A673 (cell line): Measurements from ENCODE around the gene BID. TPM values are rescaled to one million over a fixed set of nuclear protein-coding genes. Genes with fewer than 3 reads are reported as not detected.

Experiments used
- BruUV-seq: library from RNA; stranded (reverse); fragments of 400-500 nt; replicated peaks from 2 replicates; lab custom pipeline; 2021; lab: Mats Ljungman, UMichigan
- CTCF ChIA-PET: fragments of 300-600 bp; sonication (Branson Sonifier 250); formaldehyde crosslinking; loops from one replicate; lab custom pipeline; 2022; ENCODE audit warnings: antibody characterized with exemption; lab: Charles Lee
- POLR2A ChIA-PET: fragments of 300-600 bp; sonication (Branson Sonifier 250); formaldehyde crosslinking; loops from one replicate; lab custom pipeline; 2022; ENCODE audit warnings: antibody characterized with exemption; ENCODE audit not compliant: low non-redundant PET; lab: Charles Lee
- DNase-seq: peaks from one replicate; pipeline ENCODE4 v3.0.0-alpha.2; 2015; ENCODE audit warnings: low spot score
- H3K27ac ChIP-seq: fragments of 200-600 bp; sonication (generic); 2 replicates; pipeline ENCODE4 v1.5.1; 2016; ENCODE audit warnings: mixed run types, low read depth, mild to moderate bottlenecking, mixed read lengths, antibody characterized with exemption, low read length; ENCODE audit not compliant: poor library complexity, severe bottlenecking
- H3K27me3 ChIP-seq: fragments of 200-600 bp; sonication (generic); replicated peaks from 2 replicates; pipeline ENCODE4 v1.6.1; 2017; ENCODE audit warnings: mixed run types, low read depth, mild to moderate bottlenecking, mixed read lengths, antibody characterized with exemption, low read length; ENCODE audit not compliant: insufficient read depth, poor library complexity
- H3K36me3 ChIP-seq: fragments of 200-600 bp; sonication (generic); 2 replicates; pipeline ENCODE4 v1.6.1; 2016; ENCODE audit warnings: mixed run types, mild to moderate bottlenecking, mixed read lengths, antibody characterized with exemption, low read length; ENCODE audit not compliant: insufficient read depth, poor library complexity, severe bottlenecking
- H3K4me1 ChIP-seq: fragments of 200-600 bp; sonication (generic); 2 replicates; pipeline ENCODE4 v1.6.1; 2017; ENCODE audit warnings: mixed run types, mild to moderate bottlenecking, mixed read lengths, antibody characterized with exemption, low read length; ENCODE audit not compliant: insufficient read depth, poor library complexity, severe bottlenecking
- H3K4me3 ChIP-seq: fragments of 200-600 bp; sonication (generic); 2 replicates; pipeline ENCODE4 v1.5.1; 2016; ENCODE audit warnings: low read depth, mixed run types, mild to moderate bottlenecking, mixed read lengths, low read length; ENCODE audit not compliant: poor library complexity, severe bottlenecking
- H3K9me3 ChIP-seq: fragments of 200-600 bp; sonication (generic); 2 replicates; pipeline ENCODE4 v1.6.1; 2016; ENCODE audit warnings: mixed run types, low read depth, mild to moderate bottlenecking, mixed read lengths, antibody characterized with exemption, low read length; ENCODE audit not compliant: poor library complexity, severe bottlenecking
- CTCF ChIP-seq: fragments of 300-800, 200-600 bp; sonication (generic); conservative IDR thresholded peaks from 2 replicates; pipeline ENCODE4 v1.5.1; 2017; ENCODE audit warnings: low read depth, mild to moderate bottlenecking, antibody characterized with exemption, low read length, moderate library complexity, mixed read lengths
- EZH2 ChIP-seq: fragments of 200-600 bp; sonication (generic); IDR thresholded peaks from 2 replicates; pipeline ENCODE4 v1.6.1; 2017; ENCODE audit warnings: borderline replicate concordance, low read depth, mild to moderate bottlenecking, mixed read lengths, antibody characterized with exemption, low read length; ENCODE audit not compliant: poor library complexity, severe bottlenecking
- intact Hi-C: fragments of 100-400 bp; cut with micrococcal nuclease; formaldehyde crosslinking; loops from one replicate; pipeline ENCODE4 v1.10.0; 2022; ENCODE audit not compliant: unreplicated experiment
- total RNA-seq: library from RNA; stranded (reverse); gene quantifications from 2 replicates; pipeline ENCODE4 v1.2.3, GENCODE V29; 2021

Gene BID
- total RNA-seq, 1 experiment from 2014 or later = 74.6 TPM

GRCh38 chr22:17775781-17776465 is 1.7 kb upstream of the BID start:
- H3K36me3 ChIP-seq = no peaks in the 10 kb centered on the region
- ChIA-PET CTCF (no interaction called here), POLR2A (interaction anchor here (0.7 kb wide), 1 partner anchor 142 kb away, joined by 21 read pairs; no protein-coding TSS in a partner anchor)
- no TSS peak for BruUV-seq
- no peak for DNase-seq
- TF ChIP-seq CTCF (no peak), EZH2 (no peak)
- H3K27me3 ChIP-seq = no peaks in the 10 kb centered on the region
- H3K9me3 ChIP-seq = no peaks in the 10 kb centered on the region
- H3K4me3 ChIP-seq = no peak overlapping the region
- H3K27ac ChIP-seq = no peak overlapping the region
- H3K4me1 ChIP-seq = peaks cover 12% of the 10 kb centered on the region
- intact Hi-C loops = no loop called here

- no peak for DNase-seq
- Histone ChIP-seq H3K27me3 (no peaks in the 10 kb centered on the region), H3K27ac (no peak overlapping the region), H3K36me3 (no peaks in the 10 kb centered on the region), H3K4me3 (peak overlapping the region; percentile 84), H3K9me3 (no peaks in the 10 kb centered on the region), H3K4me1 (peaks cover 11% of the 10 kb centered on the region)
- no peak for TF ChIP-seq EZH2
- TF ChIP-seq CTCF = no peak
- CTCF ChIA-PET = no interaction called here
- BruUV-seq = no TSS peak
- POLR2A ChIA-PET = interaction anchor here (0.6 kb wide), 1 partner anchor 11 kb away, joined by 5 read pairs; no protein-coding TSS in a partner anchor
- intact Hi-C loops = no loop called here
Observed at GRCh38 chr22:17774926-17775685, 837 bp upstream of the BID start.

- DNase-seq = peak; percentile 55
- no peak for TF ChIP-seq CTCF
- no peak for TF ChIP-seq EZH2
- Histone ChIP-seq H3K4me1 (peaks cover 11% of the 10 kb centered on the region), H3K9me3 (no peaks in the 10 kb centered on the region), H3K36me3 (no peaks in the 10 kb centered on the region), H3K4me3 (peak overlapping the region; percentile 84), H3K27ac (peak overlapping the region; percentile 77), H3K27me3 (no peaks in the 10 kb centered on the region)
- BruUV-seq = no TSS peak
- POLR2A ChIA-PET = no interaction called here
- intact Hi-C loops = no loop called here
- CTCF ChIA-PET = no interaction called here
Observed at GRCh38 chr22:17773606-17774205, 563 bp downstream of the BID start.
